Subcutaneous adipose tissue (tissue), 4 donors: ENCODE data around the gene IRF2BP1. TPM values are rescaled to one million over a fixed set of nuclear protein-coding genes. Genes with fewer than 3 reads are reported as not detected.

ENCODE experiments used
- total RNA-seq, 4 donors: library from RNA; depleted of rRNA; stranded (reverse); fragments of >200 nt; gene quantifications; one replicate each; pipeline ENCODE4 v1.1.0, GENCODE V29; 2016
- TF ChIP-seq, protein P1 (sequence below): fragments of 450-650 bp; IDR thresholded peaks from one replicate; pipeline ENCODE4 v1.5.1; 2016; ENCODE audit warnings: low read depth, mild to moderate bottlenecking, control low read depth, antibody characterized with exemption, moderate library complexity

Gene IRF2BP1
- total RNA-seq, 4 donors from 2014 or later, result 2.9 to 24.5 (median 10.9) TPM

DNA sequence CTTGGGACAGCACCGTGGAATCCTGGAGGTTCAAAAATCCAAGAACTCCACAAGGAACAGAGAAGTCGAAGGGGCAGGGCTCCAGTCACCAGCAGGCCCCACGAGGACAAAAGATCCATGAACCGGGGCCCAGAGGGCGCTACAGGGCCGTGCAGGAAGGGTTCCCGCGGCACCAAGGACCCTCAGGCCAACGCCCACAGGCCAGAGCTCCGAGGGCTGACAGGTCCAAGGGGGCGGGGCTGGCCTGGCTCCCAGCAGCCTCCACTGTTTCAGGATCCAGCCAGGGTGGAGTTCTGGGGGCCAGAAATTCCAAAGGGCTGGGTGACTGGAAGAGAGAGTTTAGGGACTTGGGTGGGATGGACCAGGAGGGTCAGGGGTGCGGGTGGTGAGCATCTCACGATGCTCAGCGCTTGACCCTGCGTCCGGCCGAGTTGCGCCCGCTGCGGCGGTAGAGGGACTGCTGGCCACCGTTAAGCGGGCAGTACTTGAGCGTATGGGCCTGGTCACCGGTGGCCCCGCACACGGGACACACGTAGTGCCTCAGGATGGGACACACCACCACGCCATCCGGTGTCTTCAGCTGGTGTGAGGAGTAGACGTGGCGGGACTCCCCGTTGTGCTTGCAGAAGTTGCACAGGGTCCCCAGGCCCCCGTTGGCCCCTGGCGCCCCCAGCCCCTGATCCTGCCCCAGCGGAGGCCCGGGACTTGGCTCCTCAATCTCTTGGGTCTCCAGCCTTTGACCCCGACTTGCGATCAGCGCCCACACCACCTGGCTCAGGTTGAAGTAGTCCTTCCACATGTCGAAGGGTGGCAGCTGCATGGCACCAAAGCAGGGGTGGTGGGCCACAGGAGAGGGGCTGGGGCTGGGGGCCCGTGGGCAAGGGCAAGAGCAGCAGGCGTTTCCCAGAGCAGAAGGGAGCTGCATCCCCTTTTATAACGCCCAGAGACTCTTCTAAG lies 28.2 kb upstream of the IRF2BP1 start, which contains the start of gene NANOS2:
Gene NANOS2 (minus strand): TSS at position 905 of the 957 bp plus-strand sequence. CDS start 85 bp downstream, at position 820.
- TF ChIP-seq, protein P1, sequence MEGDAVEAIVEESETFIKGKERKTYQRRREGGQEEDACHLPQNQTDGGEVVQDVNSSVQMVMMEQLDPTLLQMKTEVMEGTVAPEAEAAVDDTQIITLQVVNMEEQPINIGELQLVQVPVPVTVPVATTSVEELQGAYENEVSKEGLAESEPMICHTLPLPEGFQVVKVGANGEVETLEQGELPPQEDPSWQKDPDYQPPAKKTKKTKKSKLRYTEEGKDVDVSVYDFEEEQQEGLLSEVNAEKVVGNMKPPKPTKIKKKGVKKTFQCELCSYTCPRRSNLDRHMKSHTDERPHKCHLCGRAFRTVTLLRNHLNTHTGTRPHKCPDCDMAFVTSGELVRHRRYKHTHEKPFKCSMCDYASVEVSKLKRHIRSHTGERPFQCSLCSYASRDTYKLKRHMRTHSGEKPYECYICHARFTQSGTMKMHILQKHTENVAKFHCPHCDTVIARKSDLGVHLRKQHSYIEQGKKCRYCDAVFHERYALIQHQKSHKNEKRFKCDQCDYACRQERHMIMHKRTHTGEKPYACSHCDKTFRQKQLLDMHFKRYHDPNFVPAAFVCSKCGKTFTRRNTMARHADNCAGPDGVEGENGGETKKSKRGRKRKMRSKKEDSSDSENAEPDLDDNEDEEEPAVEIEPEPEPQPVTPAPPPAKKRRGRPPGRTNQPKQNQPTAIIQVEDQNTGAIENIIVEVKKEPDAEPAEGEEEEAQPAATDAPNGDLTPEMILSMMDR, result no peak

DNA sequence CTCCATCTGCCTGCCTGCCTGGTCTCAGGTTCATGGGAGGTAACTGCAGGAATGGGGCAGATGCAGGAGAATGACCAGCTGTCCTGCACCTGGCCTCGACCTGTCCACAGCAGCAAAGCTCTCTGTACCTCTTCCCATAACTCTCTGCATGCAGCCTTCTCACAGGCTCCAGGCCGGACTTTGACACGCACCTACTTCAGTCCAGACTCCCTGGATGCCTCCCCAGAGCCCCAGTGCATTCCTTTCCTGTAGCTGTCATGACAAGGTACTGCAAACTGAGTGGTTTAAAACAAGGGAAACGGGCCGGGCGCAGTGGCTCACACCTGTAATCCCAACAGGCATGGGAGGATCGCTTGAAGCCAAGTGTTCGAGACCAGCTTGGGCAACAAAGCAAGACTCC lies 25.4 kb upstream of the IRF2BP1 start:
- TF ChIP-seq, protein P1, result no peak

GRCh38 chr19:45908956-45909355 lies 23.0 kb upstream of the IRF2BP1 start:
- TF ChIP-seq, protein P1, result no peak

- TF ChIP-seq, protein P1, result no peak
Observed at GRCh38 chr19:45906221-45906620, 20.3 kb upstream of the IRF2BP1 start.

GRCh38 chr19:45905011-45905410 lies 19.1 kb upstream of the IRF2BP1 start:
- TF ChIP-seq, protein P1, result no peak

DNA sequence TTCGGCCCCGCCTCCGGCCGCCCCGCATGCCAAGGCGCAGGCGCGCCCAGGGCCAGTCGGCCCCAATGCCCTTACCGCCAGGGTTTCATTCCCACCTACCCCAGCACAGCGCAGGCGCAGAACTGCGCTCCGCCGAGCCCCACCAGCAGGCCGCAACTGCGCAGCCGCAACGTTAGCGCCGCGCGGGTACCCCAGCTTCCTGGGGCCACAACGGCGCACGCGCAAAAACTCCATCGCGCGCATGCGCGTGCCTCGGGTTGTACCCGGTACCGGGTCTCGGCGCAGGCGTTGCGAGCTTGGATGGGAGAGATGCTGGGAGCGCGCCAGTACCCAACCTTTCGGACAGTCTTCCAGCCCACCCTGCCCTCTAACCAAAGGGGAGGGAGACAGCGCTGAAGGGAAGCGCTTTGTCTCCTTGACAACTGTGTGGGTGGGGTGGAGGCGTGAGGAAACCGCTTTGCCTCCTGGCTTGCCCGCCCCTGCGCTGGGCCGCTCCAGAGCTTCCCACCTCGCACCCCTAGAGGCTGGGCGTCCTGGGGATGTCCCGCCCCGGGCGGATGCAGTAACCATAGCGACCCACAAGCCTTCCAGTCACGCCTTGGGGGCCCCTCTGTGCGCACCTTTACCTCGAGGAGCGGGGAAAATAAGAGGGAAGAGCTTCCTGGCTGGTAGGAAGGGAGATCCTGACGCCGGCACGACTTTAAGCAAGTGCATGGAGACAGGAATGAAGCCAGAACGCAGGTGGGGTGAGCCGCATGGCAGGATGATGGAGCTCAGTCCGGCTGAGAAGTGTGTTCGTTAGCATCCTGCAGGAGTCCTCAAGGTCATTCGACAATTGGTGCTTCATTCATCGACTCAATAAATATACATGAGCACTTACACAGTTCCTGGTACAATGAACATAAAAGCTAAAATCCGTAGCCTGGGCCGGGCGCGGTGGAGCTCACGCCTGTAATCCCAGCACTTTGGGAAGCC lies 17.0 kb upstream of the IRF2BP1 start:
- TF ChIP-seq, protein P1, result no peak
